Sigmoid colon (tissue), 7 donors: ENCODE data around the gene PPEF2. TPM values are rescaled to one million over a fixed set of nuclear protein-coding genes. Genes with fewer than 3 reads are reported as not detected.
A peak's percentile ranks its signal among the peaks of the same experiment; 100 is the strongest.
"Not testable (repeated sequence)": the region's sequence is repeated elsewhere in the genome, so short reads cannot be mapped to it uniquely, and the experiment has no call there.

Experiments
- DNase-seq: peaks from one replicate; pipeline ENCODE4 v3.0.0-alpha.2; 2019
- H3K27ac ChIP-seq, 4 donors: fragments of 200-600 bp; sonication (generic); one replicate each; pipeline ENCODE4 v1.5.1; 2016 to 2019; ENCODE audit warnings: mild to moderate bottlenecking in 1 of 4
- H3K27me3 ChIP-seq, 3 donors: fragments of 200-600 bp; sonication (generic); one replicate each; pipeline ENCODE4 v1.5.1; 2019; ENCODE audit warnings: mild to moderate bottlenecking in 1 of 3
- H3K36me3 ChIP-seq, 4 donors: fragments of 200-600 bp; sonication (generic); one replicate each; pipeline ENCODE4 v1.5.1; 2016 to 2019
- H3K4me1 ChIP-seq, 4 donors: fragments of 200-600 bp; sonication (generic); one replicate each; pipeline ENCODE4 v1.5.1; 2017 to 2019
- H3K4me3 ChIP-seq, 4 donors: fragments of 200-600 bp; sonication (generic); one replicate each; pipeline ENCODE4 v1.5.1; 2017 to 2019; ENCODE audit warnings: mild to moderate bottlenecking in 2 of 4, moderate library complexity in 1 of 4
- H3K9me3 ChIP-seq, 4 donors: fragments of 200-600 bp in 3 of 4; sonication (generic) in 3 of 4; one replicate each; pipeline versions ENCODE4 v1.5.1 to v1.6.1; 2013 to 2019
- EP300 ChIP-seq, 4 donors: sonication (generic); formaldehyde crosslinking; IDR thresholded peaks; one replicate each; pipeline ENCODE4 v1.6.1; 2017; ENCODE audit warnings: antibody characterized with exemption in 4 of 4
- POLR2A ChIP-seq, 2 donors: fragments of 450-650 bp; IDR thresholded peaks; one replicate each; pipeline ENCODE4 v1.6.1; 2016; ENCODE audit warnings: antibody characterized with exemption in 2 of 2, mild to moderate bottlenecking in 2 of 2, moderate library complexity in 2 of 2
- POLR2AphosphoS5 ChIP-seq, 4 donors: sonication (generic); formaldehyde crosslinking; IDR thresholded peaks; one replicate each; pipeline ENCODE4 v1.6.1; 2017; ENCODE audit warnings: antibody characterized with exemption in 4 of 4
- WGBS, 2 donors: extraction: QIAGEN DNeasy Blood & Tissue Kit; methylation state at CpG; one replicate each; pipeline ENCODE4 v1.1.7; 2013; 5-methylcytosine and 5-hydroxymethylcytosine counted together
- intact Hi-C: fragments of 100-400 bp; cut with DNase I; formaldehyde crosslinking; loops from one replicate; pipeline ENCODE4 v1.15.1; 2023
- polyA plus RNA-seq, 3 donors: library from polyadenylated mRNA; stranded (reverse); fragments of 200-250 nt; gene quantifications; one replicate each; pipeline ENCODE4 v1.2.3, GENCODE V29; 2013
- total RNA-seq, 4 donors: library from RNA; depleted of rRNA; stranded (reverse); fragments of >200 nt; gene quantifications; one replicate each; pipeline ENCODE4 v1.1.0, GENCODE V29; 2016
- TF ChIP-seq, protein P1 (sequence below), 4 experiments: fragments of 450-650 bp in 3 of 4; fragments of 200-600 bp in 1 of 4; IDR thresholded peaks; one replicate each; pipeline ENCODE4 v1.5.1; 2016 to 2019; ENCODE audit warnings: antibody characterized with exemption in 4 of 4, mild to moderate bottlenecking in 3 of 4, moderate library complexity in 2 of 4
- donor health status: healthy with polysubstance abuse.
- donor health status: Bipolar disorder and iron deficiency.
- donor health status: healthy.

Gene PPEF2
- total and polyA plus RNA-seq, 7 donors = 0.03 to 0.33 (median 0.28) TPM; not detected in 4

DNA sequence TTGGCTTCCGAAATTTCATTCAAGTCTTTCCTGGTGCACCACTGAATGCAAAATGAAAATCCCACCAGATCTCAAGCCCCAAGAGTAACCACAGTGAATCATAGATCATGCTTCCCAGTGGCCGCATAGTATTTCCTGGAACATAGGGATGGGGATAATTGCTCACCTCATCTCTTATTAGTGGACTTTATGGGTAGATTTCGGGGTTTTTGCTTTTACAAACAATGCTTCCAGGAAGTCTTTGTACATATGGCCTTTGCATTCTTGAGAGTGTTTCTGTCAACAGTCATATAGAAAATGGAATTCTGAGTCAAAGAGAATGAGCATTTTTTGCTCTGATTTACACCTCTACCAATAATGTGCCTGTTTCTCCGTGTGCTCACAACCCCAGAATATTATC, 53.4 kb downstream of the PPEF2 start:
- Histone ChIP-seq H3K27me3 (no peaks in the 10 kb centered on the region), H3K4me3 (no peak overlapping the region), H3K9me3 (no peaks in the 10 kb centered on the region), H3K4me1 (peaks cover 0 to 16% (median 12%) of the 10 kb centered on the region in 4 donors), H3K36me3 (no peaks in the 10 kb centered on the region), H3K27ac (no peak overlapping the region)
- intact Hi-C loops = loop anchor here (10.0 kb wide), 1 partner anchor 914 kb away; the partner anchor contains the start of gene PARM1
- no peak for TF ChIP-seq EP300 (IDR thresholded peaks at IDR 0.05)
- no peak for TF ChIP-seq POLR2A (IDR thresholded peaks at IDR 0.05)
- TF ChIP-seq, protein P1, sequence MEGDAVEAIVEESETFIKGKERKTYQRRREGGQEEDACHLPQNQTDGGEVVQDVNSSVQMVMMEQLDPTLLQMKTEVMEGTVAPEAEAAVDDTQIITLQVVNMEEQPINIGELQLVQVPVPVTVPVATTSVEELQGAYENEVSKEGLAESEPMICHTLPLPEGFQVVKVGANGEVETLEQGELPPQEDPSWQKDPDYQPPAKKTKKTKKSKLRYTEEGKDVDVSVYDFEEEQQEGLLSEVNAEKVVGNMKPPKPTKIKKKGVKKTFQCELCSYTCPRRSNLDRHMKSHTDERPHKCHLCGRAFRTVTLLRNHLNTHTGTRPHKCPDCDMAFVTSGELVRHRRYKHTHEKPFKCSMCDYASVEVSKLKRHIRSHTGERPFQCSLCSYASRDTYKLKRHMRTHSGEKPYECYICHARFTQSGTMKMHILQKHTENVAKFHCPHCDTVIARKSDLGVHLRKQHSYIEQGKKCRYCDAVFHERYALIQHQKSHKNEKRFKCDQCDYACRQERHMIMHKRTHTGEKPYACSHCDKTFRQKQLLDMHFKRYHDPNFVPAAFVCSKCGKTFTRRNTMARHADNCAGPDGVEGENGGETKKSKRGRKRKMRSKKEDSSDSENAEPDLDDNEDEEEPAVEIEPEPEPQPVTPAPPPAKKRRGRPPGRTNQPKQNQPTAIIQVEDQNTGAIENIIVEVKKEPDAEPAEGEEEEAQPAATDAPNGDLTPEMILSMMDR (IDR thresholded peaks at IDR 0.05) = no peak
- no peak for TF ChIP-seq POLR2AphosphoS5 (IDR thresholded peaks at IDR 0.05)
- WGBS, 2 donors = 72 to 85% methylated on average over 4 of the region's 4 CpGs
- DNase-seq = no peak

- TF ChIP-seq, protein P1 (IDR thresholded peaks at IDR 0.05) = peak; percentile 24 to 64 (median 44)
- not testable (repeated sequence) for H3K27ac ChIP-seq, H3K9me3 ChIP-seq, H3K36me3 ChIP-seq, H3K27me3 ChIP-seq, H3K4me3 ChIP-seq, DNase-seq
- intact Hi-C loops = loop anchor here (10.0 kb wide), 1 partner anchor 913 kb away; the partner anchor contains the start of gene PARM1
- peaks cover 0 to 18% (median 14%) of the 10 kb centered on the region in 4 donors for H3K4me1 ChIP-seq
- WGBS, 2 donors = 24 to 28% methylated on average over 14 of the region's 14 CpGs
These were observed 54.0 kb downstream of the PPEF2 start for GRCh38 chr4:75848171-75848760.

GRCh38 chr4:75845992-75846391, 56.3 kb downstream of the PPEF2 start:
- no peak for DNase-seq
- H3K4me3 ChIP-seq = no peak overlapping the region
- no peaks in the 10 kb centered on the region for H3K36me3 ChIP-seq
- 32 to 69% methylated on average over 2 of the region's 2 CpGs for WGBS, 2 donors
- H3K27me3 ChIP-seq = no peaks in the 10 kb centered on the region
- intact Hi-C loops = loop anchor here (10.0 kb wide), 1 partner anchor 911 kb away; the partner anchor contains the start of gene PARM1
- no peaks in the 10 kb centered on the region for H3K9me3 ChIP-seq
- peaks cover 0 to 18% (median 14%) of the 10 kb centered on the region in 4 donors for H3K4me1 ChIP-seq
- H3K27ac ChIP-seq = peak overlapping the region in 2 of 4 donors; percentile 3 to 6
- TF ChIP-seq EP300 (IDR thresholded peaks at IDR 0.05) (no peak), POLR2AphosphoS5 (IDR thresholded peaks at IDR 0.05) (no peak), POLR2A (IDR thresholded peaks at IDR 0.05) (no peak)

GRCh38 chr4:75844151-75844662, 58.0 kb downstream of the PPEF2 start:
- H3K27me3 ChIP-seq = no peaks in the 10 kb centered on the region
- no peaks in the 10 kb centered on the region for H3K36me3 ChIP-seq
- WGBS, 2 donors = 83 to 90% methylated on average over 3 of the region's 3 CpGs
- intact Hi-C loops = loop anchor here (10.0 kb wide), 1 partner anchor 909 kb away; the partner anchor contains the start of gene PARM1
- H3K27ac ChIP-seq = peak overlapping the region in 2 of 4 donors; percentile 49 to 50
- H3K9me3 ChIP-seq = no peaks in the 10 kb centered on the region
- H3K4me1 ChIP-seq = peaks cover 0 to 18% (median 14%) of the 10 kb centered on the region in 4 donors
- DNase-seq = no peak
- no peak for TF ChIP-seq POLR2AphosphoS5 (IDR thresholded peaks at IDR 0.05)
- H3K4me3 ChIP-seq = no peak overlapping the region

DNA sequence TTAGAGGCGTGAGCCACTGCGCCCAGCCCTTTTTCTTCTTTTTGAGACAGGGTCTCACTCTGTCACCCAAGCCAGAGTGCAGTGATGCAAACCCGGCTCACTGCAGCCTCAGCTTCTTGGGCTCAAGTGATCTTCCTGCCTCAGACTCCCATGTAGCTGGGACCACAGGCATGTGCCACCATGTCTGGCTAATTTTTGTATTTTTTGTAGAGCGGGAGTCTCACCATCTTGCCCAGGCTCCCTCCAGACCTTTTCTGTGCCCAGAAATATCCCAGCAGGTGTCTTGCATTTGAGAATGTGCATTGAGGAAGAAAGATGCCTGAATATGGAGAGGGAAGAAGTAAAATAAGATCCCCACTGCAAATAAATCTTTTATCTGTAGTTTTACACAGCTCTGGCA, 58.7 kb downstream of the PPEF2 start:
- Histone ChIP-seq H3K27me3 (no peaks in the 10 kb centered on the region), H3K36me3 (no peaks in the 10 kb centered on the region), H3K9me3 (no peaks in the 10 kb centered on the region), H3K27ac (peak overlapping the region in 2 of 4 donors; percentile 49 to 50), H3K4me1 (peaks cover 0 to 18% (median 14%) of the 10 kb centered on the region in 4 donors), H3K4me3 (no peak overlapping the region)
- 96% methylated on average over 4 of the region's 4 CpGs for WGBS, 2 donors
- intact Hi-C loops = loop anchor here (10.0 kb wide), 1 partner anchor 909 kb away; the partner anchor contains the start of gene PARM1
- no peak for DNase-seq
- TF ChIP-seq EP300 (IDR thresholded peaks at IDR 0.05) (no peak), POLR2A (IDR thresholded peaks at IDR 0.05) (no peak), POLR2AphosphoS5 (IDR thresholded peaks at IDR 0.05) (no peak)
- TF ChIP-seq, protein P1 (IDR thresholded peaks at IDR 0.05) = no peak
